ENCODE data around the gene PPP1R10.

Gene PPP1R10

DNA sequence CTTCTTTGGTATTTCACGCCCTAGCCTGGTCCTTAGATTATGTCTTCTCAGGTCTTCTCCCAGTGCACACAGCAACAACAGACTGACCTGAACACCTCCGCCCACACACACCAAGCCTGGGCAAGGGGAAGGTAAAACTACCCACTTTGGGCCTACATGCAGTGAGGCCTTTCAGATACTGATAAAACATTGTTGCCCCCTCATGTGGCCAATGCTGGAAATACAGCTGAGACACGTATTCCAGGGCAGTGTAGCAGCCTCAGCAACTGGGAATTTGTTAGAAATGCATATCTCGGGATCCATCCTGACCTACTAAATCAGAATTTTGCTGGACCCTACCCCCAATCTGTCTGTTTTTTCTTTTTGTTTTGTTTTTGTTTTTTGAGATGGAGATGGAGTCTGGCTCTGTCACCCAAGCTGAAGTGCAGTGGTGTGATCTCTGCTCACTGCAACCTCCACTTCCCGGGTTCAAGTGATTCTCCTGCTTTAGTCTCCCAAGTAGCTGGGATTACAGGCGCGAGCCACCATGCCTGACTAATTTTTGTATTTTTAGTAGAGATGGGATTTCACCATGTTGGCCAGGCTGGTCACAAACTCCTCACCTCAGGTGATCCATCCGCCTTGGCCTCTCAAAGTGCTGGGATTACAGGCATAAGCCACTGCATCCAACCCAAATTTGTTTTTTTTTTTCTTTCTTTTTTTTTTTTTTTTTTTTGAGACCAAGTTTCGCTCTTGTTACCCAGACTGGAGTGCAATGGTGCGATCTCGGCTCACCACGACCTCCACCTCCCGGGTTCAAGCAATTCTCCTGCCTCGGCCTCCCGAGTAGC, 19.5 kb downstream of the PPP1R10 start:
- peak; percentile 86 for DNase-seq

DNA sequence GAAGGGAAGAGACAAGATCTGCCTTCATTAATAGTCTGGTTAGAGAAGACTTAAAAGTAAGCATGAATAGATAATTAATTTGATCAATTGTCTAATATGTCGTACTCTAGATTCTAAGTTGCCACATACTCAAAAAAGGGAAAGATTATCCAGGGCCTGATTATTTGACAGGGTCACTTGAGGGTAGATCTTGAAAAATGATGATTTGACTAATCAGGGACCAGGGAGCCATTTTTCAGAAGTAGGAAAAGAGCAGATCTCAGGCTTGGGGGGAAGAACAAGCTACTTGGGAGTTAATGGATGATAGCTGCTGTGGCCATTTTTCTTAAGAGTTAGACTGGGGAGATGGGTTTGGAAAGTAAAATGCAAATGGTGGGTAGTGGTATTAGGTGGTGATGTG, 24.8 kb downstream of the PPP1R10 start:
- no peak for DNase-seq

DNA sequence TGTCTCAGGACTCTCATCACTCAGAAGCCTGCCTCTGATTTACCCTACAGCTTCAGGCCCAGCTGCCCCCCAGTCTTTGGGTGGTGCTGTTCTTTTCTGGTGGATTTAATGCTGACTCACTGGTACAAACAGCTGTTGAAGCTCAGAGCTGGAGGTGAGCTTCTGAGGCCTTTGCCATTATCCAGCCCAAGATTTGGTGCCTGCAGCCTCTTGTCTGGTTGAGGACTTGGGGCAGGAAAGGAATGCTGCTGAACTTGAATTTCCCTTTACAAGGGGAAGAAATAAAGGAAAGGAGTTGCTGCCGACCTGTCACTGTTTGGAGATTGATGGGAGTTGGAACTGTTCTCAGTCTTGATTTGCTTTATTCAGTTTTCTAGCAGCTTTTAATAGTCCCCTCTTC, 26.0 kb downstream of the PPP1R10 start:
- no peak for DNase-seq

DNA sequence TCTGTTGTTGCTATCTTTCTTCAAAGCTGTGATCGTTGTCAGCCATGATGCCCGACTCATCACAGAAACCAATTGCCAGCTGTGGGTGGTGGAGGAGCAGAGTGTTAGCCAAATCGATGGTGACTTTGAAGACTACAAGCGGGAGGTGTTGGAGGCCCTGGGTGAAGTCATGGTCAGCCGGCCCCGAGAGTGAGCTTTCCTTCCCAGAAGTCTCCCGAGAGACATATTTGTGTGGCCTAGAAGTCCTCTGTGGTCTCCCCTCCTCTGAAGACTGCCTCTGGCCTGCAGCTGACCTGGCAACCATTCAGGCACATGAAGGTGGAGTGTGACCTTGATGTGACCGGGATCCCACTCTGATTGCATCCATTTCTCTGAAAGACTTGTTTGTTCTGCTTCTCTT, 26.5 kb downstream of the PPP1R10 start:
- DNase-seq = no peak

DNA sequence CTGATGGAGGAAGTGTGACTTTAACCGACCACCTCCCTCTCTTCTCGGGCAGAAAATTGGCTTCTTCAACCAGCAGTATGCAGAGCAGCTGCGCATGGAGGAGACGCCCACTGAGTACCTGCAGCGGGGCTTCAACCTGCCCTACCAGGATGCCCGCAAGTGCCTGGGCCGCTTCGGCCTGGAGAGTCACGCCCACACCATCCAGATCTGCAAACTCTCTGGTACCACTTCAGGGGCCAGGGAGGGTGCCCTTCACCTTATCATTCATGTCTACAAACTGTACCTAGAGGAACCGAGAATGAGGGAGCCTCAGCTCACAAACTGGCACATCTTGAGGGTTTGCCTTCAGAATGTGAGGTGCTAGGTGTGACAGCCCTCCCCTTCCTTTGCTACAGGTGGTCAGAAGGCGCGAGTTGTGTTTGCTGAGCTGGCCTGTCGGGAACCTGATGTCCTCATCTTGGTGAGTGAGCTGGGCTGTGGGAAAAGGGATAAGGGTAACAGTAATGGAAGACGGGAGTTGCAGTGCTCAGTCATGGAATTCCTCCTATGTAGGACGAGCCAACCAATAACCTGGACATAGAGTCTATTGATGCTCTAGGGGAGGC, 27.2 kb downstream of the PPP1R10 start:
- DNase-seq = no peak

DNA sequence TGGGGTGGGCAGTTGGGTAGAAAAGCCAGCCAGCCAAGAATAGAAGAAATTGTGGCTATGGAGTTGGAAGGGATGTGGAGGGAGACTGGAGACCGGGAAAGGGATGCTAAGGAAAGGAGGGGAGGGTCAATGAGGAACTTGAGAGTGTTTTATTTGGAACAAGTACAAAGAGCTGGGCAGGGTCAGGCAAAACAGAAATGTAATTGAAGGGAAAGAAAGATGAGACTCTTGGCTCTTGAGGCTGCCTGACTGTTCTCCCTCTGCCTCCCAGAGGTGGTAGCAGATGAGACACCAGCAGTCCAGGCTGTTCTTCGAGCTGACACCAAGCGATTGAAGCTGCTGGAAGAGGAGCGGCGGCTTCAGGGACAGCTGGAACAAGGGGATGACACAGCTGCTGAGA, 33.1 kb downstream of the PPP1R10 start:
- DNase-seq = no peak

DNA sequence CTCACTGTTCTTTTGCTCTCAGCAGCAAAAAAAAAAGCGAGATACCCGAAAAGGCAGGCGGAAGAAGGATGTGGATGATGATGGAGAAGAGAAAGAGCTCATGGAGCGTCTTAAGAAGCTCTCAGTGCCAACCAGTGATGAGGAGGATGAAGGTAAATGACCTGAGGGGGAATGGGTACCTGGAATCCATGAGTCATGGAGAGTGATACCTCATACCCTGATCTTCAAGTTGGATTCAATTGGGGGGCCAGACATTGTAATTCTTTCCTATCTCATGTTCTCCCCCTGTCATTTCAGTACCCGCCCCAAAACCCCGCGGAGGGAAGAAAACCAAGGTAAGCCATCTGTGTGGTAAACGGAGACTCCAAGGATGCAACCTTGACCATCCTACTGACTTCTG, 39.0 kb downstream of the PPP1R10 start:
- DNase-seq = no peak

DNA sequence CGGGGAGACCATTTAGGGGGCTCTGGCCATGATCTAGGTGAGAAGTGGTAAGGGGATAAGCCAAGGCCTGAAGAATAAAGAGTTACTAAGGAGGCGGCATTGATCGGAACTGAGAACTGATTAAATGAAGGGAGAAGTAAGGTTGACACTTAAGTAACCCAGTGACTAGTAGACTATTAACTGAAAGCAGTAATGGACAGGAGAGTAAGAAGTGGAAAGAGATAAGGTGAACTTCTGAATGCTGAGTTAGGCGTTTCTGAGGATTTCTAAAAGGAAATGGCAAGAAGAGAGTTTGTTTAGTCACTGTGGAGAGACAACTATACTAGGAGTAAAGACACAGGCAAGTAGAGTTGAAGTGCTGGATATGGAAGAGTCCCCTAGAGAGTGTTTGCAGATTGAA, 43.9 kb downstream of the PPP1R10 start:
- no peak for DNase-seq

DNA sequence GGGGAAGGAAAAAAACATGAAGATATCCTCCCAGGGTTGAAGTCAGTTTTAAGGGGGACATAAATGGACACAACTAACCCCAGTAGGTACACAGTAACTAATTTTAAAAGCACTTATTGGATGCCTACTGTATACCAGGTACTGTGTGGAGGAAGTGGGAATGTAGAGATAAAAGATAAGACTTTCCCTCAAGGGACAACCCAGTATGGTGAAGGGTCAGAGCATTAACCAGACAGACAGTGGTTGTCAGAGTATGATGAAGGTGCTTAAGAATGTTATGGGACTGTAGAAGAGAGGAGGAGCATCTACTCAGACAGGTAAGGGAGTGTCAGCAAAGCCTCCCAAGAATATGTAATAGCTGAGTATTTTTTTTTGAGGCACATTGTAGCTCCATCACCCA, 44.9 kb downstream of the PPP1R10 start:
- no peak for DNase-seq

DNA sequence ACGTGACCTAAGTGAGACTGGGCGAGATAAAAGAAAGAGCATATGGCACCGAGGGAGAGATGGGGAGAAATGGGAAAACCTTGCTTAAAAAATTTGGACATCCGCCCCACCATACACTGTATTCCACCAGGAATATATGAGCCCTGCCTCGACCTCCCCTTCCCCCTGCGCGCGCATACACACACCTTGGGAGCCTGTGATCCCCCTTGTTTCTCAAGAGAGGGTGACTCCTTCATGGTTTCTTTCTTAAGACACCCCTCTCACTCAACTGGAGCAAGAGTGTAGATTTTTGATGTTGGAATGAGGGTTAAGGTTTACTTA, 45.3 kb downstream of the PPP1R10 start:
- DNase-seq = no peak

DNA sequence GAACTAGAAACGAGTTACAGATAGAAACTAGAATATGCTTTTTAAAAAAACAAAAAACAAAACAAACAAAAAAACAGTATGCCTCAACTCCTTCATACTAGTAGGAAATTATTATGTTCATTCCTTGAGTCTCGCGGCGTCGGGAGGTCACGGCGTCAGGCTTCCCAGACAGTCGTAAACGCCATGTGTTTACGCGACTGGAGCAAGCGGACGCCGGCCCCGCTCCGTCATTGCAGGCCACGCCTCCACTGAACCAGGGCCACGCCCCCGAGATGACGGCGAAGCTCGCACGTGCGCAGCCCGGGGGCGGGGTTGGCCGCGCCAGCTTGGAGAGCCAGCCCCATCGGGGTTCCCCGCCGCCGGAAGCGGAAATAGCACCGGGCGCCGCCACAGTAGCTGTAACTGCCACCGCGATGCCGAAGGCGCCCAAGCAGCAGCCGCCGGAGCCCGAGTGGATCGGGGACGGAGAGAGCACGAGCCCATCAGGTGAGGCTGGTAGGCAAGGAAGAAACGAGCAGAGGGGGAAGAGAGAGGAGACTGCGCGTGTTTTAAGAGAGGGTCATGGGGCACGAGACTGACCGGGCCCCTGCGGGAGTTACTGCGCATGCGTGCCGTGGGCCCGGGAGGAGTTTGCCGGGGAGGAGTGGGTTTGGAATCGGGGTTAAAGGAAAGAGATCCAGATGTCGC, 45.8 kb downstream of the PPP1R10 start, which contains the start of gene ABCF1:
ABCF1 (plus strand) TSS at position 368 of the 687 bp plus-strand sequence; CDS start at position 414, 46 bp downstream.
- DNase-seq = peak; percentile 100

DNA sequence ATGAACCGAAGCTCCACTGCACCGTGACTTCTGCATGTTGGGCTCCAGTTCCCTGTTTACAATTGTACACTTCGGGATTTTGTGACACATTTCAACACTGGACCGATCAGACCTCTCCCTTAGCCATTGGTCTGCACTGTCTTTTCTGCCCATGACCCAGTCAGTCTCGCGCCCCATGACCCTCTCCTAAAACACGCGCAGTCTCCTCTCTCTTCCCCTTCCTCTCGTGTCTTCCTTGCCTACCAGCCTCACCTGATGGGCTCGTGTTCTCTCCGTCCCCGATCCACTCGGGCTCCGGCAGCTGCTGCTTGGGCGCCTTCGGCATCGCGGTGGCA, 46.3 kb downstream of the PPP1R10 start:
- DNase-seq = no peak

DNA sequence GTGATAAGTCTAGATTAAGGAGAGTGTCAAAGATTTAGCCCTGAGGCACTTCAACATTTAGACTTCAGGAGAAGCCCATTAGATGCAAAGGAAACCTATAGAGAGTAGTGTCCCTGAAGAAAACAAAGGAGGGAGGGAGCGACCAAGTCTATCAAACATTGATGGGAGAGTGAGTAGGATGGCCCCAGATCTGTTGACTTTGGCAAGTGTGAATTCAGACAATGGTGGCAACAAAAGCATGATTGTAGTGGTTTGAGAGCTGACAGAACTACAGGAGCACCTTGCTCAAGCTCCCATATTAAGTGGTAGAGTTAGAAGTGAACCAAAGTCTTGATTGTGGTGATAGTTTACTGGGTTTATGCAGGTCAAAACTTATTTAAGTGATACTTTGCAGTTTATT, 46.8 kb downstream of the PPP1R10 start:
- no peak for DNase-seq

DNA sequence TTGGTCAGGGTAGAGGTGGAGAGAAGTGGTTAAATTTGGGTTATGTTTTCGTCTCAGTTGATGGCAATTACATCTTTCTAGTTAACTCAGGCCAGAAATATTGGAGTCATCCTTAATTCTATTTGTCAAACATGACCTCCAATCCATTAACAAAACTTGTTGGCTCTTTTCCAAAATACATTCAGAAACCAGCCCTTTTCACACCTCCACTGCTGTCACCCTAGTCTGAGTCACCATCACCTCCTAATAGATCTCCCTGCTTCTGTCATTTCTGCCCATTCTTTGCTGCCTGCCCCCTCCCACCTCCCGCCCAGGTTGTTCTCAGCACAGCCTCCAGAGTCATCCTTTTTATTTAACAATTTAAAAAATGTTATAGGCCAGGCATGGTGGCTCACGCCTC, 48.8 kb downstream of the PPP1R10 start:
- DNase-seq = peak; percentile 15

DNA sequence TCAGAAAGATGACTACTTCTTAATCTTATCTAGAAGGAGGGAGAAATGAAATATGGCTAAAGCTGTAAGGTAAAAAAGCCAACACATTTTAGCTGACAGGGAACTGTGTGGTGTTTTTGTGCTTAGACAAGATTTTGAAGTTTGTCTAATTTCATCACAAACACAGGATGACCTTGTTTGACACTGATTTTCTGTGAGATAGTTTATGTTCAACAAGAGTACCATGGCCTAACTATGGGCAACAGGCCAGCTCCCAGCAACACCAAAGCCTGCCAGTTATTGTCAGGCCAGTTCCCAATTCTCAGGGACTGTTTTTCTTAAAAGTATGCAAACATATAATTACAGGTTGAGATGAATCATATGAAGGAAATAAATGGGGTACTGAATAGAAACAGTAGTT, 51.3 kb downstream of the PPP1R10 start:
- DNase-seq = no peak

DNA sequence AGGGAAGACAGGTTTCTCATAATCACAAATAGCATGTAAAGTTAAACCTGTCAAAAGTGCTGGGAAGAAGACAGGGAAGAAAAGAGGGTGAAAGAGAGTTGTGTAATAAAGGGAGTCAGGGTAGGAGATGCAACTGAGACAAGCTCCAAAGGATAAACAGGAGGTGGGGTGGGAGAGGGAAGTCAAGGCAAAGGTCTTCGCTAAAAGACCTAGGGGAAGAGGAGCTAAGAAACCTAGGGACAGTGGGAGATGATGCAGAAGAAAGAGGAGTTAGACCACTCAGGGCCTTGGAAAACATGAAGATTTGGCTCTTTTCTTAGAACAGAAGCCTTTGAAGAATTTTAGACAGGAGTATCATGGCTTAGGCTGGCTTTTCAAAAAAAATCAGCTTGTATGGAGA, 52.9 kb downstream of the PPP1R10 start:
- no peak for DNase-seq

DNA sequence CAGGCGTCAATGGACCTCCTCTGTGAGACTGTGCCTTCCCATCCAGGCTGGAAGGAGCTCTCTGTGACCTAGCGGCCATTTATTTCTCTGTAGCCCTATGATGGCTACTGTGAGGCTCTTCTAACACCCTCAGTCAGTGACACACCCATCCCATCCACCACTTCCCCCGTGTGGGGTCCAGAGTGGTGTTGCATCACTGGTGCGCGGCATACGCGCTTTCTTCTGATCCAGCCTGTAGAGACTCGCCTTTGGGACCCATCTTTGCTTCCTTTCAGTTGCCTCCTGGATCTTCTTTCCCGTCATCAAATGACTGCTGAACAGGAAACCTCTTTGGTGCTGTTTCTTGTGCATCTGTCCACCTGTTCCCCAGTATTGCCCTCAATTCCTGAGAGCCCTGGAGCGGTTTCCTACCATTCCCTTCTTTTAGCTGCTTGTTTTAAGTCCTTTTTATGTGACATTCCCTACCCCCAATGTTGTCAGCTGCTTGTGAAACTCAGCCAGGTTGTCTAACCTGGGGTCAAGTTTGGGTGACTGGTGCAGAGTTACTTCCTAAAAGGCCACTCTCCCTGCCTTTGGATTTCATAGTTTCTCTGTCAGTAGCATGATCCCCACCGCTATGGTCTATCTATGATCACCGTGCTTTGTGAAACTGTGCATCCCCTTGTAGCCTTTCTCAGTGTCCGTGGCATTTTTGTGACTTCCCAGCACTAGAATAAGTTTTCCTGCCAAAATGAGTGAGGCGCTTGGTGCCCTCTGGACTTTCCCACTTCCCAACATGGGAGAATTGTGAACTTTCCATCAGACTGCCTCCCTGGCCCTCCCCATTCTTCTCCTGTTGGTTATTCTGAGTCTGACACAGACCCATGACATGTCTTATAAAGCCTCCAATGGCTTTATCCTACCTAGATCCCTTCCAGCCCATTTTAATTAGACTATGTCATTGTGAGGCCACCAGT, 54.3 kb downstream of the PPP1R10 start:
- DNase-seq = no peak

DNA sequence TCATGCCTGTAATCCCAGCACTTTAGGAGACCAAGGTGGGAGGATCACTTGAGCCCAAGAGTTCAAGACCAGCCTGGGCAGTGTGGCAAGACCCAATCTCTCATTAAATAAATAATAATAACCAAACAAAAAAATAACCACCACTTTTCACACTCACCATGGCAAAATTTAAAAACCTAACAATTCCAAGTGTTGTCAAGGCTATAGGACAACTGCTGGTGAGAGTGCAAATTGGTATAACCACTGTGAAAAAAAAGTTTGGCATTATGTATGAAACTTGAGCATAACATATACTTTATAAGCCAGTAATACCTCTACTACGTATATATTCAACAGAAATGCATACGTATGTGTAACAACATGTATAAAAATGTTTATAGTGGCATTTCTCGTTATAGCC, 56.1 kb downstream of the PPP1R10 start:
- no peak for DNase-seq

DNA sequence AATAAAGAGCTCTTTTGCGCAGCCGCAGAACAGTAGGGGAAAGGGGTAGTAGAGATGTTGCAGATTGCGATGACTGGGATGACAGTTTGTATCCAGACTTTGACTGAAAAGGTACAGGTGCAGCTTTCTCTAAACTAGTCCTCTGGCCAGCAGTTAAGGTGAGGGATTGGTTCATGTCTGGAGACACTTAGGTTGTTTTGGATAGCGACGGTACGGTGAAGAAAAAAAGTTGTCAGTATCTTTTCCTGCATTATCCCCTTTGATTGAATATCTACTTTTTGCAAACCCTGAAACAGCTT, 59.4 kb downstream of the PPP1R10 start:
- DNase-seq = peak; percentile 72

DNA sequence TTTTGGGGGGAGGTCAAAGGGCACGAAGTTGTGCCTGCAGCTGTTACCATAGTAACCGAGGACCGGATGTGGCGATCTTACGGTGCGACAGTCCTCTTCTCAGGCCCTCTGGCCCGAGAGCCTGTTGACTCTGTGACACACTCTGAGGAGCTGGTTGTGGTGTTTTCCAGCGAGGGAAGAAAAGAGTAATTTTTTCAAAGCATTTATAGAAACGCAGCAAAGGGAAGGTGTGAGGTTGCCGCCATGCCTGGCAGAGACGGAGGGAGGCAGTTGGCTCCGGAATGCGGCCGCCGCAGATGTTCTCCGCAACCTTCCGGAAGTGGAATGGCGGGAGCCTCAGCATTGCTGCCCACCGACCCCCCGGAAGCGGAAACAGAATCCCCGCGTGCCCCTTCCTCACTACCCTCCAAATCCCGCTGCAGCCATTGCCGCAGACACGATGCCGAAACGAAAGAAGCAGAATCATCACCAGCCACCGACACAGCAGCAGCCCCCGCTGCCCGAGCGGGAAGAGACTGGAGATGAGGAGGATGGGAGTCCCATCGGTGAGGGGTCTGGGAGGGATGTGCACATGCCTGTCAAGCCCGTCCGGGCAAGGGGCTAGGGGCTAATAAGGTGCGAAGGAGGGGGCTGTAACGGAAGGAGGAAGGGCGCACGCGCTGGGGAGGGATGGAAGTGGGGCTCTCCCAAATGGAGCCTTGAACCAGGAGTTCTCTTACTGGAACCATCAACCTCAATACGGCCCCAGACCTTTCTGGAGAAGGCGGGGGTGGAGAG, 59.9 kb downstream of the PPP1R10 start, which contains the start of gene PRR3:
PRR3 (plus strand) TSS at position 390 of the 777 bp plus-strand sequence; CDS start at position 440, 50 bp downstream.
- peak; percentile 81 for DNase-seq

DNA sequence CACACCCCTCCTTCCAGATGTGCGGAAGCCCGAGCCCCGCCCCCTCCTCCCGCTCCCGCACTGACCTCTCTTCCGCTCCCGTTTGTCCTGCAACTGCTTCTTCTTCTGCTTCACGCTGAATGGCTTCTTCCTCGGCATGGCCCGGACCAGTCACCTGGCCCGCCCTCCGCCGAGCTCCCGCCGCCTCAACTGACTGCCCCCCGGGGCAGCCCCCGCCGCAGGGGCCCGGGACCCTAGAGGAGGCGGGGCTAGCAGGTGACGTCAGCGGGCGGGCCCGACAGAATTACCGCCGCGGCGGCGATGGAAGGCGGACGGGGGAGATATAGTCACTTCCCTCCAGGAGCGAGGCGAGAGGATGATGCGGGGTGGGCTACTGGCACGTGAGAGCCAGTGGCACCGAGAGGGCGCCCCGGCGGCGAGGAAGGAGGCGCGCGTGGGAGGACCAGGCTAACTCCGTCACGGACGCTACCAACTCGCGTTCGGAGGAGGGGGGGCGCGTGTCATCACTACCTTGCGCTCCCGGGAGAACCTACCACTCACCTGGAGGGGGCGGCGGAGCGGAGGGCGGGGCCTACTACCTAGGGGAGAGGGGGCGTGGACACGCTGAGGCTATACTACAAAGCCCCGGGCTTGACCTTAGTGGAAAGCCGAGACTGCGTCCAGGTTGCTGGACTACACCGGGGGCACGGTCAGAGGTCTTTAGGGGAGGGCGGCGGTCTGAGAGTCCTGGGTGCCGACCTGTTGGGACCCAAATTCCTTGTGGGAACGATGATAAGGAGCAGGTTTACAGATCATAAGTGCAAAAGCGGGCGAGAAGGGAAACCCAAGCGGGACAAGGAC, 60.8 kb downstream of the PPP1R10 start, which contains the start of gene GNL1:
GNL1 (minus strand) TSS at position 424 of the 840 bp plus-strand sequence; CDS start at position 138, 286 bp downstream.
- peak; percentile 99 for DNase-seq

DNA sequence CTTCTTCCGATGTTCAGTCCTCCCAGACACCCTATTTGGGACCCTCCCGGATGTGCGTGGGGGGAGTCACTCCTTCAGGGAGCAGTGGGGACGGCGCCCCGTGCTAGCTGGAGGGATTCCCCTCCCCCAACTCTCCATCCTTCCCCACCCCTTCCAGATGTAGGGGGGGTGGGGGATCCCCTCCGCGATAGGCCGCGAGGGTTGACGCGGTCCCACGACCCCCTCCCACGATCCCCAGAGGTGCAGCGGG, 61.3 kb downstream of the PPP1R10 start:
- DNase-seq = no peak

Measured in CD4-positive, alpha-beta T cell treated with Interleukin-17A for 4 hours (primary cell).